Measurements from ENCODE around the gene MSI2.
"Not testable (repeated sequence)": the region's sequence is repeated elsewhere in the genome, so short reads cannot be mapped to it uniquely, and the experiment has no call there.

The MSI2 gene

DNA sequence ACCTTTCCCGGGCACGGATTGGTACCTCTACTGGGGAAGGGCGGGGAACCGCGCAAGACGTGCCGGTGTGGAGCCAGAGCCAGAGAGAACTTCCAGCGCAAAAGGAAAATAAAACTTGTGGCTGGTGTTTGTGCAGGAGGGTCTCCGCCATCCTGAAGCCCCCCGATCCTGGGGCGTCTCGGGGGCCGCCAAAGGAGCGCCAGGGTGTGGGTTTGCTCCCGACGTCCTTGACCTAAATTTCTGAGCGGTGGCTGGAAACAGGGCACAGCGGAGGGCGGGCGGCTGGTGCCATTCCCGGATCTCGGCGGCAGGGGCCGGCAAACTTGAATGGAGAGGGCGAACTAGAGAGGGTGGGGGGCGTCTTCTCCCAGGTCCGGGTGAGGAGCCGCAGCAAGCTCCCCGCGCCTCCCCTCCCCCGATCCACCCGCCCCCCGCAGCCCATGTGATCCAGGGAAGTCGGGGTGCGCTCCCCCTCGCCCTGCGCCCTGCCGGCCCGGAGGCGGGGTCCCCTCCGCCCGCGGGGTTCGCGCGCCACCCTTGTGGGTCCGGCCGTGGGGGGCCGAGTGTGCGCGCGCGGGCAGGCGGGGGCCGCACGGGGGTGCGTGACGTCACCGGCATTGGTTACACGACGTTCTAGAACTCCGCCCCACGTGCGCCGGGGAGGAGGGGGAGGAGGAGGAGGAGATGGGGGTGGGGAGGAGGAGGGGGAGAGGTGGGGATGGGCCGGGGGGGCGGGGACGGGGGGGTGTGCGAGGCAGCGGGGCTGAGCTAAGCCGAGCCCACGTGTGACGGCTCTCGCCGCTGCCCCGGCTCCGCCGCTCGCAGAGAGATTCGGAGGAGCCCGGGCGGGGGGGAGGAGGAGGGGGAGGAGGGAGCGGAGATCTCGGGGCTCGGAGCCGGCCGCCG is at the start of gene MSI2:
Gene MSI2, plus strand, starts transcription at position 748 of the 906 bp plus-strand sequence. CDS start 220 bp downstream, outside the sequence.
- DNase-seq (ENCODE audit: low read depth): peak; percentile 93

- no peak for DNase-seq (ENCODE audit: low read depth)
Measured at GRCh38 chr17:57206928-57207327, 49.4 kb upstream of the MSI2 start.

- DNase-seq (ENCODE audit: low read depth): no peak
Measured at GRCh38 chr17:57207396-57207795, 48.9 kb upstream of the MSI2 start.

GRCh38 chr17:57210224-57210553 is 46.1 kb upstream of the MSI2 start:
- DNase-seq (ENCODE audit: low read depth): no peak

GRCh38 chr17:57210972-57211411 is 45.3 kb upstream of the MSI2 start:
- DNase-seq (ENCODE audit: low read depth): no peak

- DNase-seq (ENCODE audit: low read depth): no peak
Measured at GRCh38 chr17:57211543-57211942, 44.8 kb upstream of the MSI2 start.

DNA sequence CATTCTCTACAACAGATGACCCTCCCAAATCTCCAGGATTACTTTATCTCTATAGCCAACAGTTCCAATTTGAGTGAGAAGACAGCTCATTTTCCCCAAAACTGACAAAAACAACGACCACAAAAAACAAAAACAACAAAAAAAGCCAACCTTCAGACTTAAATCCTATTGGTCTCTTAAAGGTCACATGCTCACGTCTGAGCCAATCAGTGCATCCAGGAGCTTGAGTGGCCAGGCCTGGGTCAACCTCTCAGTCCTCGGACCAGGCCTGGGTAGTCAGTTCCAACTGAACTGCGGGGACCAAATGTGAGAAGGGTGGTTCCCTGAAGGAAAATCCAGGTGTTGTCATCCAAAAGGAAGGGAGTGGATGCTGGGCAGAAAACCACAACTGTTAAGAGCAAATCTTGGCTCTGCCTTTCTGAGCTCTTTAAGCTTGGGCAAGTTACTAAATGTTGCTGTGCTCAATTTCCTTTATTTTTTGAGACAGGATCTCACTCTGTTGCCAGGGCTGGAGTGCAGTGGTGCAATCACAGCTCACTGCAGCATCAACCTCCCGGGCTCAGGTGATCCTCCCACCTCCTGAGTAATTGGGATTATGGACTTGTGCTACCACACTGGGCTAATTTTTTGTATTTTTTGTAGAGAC is 43.0 kb upstream of the MSI2 start:
- DNase-seq (ENCODE audit: low read depth): no peak

DNA sequence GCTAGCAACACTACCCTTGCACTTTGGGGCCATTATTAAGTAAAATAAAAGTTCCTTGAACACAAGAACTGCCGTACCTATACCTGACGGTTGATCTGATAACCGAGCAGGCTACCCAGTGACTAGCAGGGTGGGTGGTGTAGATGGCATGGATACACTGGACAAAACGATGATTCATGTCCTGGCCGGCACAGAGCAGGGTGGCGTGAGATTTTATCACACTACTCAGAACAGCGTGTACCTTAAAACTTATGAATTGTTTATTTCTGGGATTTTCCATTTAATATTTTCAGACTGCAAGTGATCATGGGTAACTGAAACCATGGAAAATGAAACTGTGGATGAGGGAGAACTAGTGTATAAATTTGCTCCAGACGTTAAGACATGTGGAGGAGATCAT is 41.0 kb upstream of the MSI2 start:
- no peak for DNase-seq (ENCODE audit: low read depth)

GRCh38 chr17:57221366-57222350 is 34.7 kb upstream of the MSI2 start:
- DNase-seq (ENCODE audit: low read depth): no peak

GRCh38 chr17:57222422-57222821 is 33.9 kb upstream of the MSI2 start:
- not testable (repeated sequence) for DNase-seq (ENCODE audit: low read depth)

DNA sequence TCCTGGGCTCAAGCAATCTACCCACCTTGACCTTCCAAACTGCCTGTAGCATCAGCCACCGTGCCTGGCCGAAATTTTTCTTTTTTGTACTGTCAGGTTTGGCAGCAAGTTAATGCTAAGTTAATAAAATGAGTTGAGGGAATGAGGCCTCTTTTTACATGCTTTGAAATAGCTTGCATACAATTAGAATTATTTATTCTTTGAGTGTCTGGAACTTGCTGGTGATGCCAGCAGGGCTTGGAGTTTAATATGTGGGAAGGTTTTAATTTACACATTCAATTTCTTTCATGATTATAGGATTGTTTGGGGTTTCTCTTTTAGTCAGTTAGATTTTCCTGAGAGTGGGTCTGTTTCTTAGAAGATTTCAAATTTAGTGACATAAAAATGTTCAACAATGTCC is 31.2 kb upstream of the MSI2 start:
- no peak for DNase-seq (ENCODE audit: low read depth)

GRCh38 chr17:57226793-57227192 is 29.5 kb upstream of the MSI2 start:
- no peak for DNase-seq (ENCODE audit: low read depth)

DNA sequence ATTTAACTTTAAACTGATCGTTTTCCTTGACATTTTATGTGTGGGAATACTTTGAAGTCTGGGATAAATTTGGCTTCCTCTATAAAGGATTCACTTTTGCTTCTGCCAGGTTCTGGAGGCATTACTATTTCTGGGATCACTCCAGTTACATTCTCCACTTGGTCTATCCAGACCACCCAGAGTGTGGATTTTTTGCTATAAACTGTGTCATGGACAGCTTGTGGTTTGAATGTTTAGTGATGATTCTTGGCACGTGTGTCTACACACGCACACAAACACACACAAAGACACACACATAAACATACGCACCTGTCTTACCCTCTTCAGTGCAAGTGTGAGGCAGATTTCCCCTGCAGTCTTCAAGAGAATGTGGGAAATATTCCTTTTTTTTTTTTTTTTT is 27.4 kb upstream of the MSI2 start:
- DNase-seq (ENCODE audit: low read depth): no peak

DNA sequence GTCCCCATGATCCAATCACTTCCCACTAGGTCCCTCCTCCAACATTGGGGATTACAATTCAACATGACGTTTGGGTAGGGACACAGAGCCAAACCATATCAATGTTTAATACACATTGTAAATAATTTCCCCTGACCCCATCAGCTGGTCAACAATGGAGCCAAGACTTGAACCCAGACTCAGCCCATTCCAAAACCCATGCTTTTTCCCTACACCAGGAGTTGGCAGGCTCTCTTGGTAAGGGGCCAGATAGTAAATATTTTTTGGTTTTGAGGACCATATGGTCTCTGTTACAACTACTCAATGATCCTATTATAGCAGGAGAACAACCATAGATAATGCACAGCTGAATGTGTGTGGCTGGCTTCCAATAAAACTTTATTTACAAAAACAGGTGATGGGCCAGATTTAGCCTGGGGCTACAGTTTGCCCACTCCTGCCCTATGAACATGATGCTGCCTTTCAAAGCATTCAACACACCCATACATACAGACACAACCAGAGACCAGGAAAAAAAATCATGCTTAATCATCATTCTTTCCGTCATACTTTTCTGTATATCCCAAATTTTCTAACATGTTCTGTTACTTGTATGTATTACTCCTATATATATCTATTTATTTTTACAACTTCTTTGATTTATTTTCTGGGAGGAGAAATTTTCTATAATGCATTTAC is 22.1 kb upstream of the MSI2 start:
- DNase-seq (ENCODE audit: low read depth): no peak

DNA sequence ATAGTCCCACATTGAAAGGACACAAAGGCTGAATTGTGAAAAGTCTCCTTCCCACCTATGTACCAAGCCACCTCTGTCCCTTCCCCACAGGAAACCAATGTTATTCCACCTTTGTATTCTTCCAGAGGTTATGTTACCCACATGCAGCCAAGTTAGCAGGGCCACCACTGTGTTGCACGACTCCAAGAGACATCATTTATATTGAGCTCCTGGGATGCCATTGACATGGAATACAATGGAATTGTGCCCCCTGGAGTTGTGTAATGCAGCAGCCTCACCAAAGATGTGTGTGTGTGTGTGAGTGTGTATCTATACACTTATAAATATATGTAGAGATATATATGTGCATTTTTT is 21.6 kb upstream of the MSI2 start:
- no peak for DNase-seq (ENCODE audit: low read depth)

GRCh38 chr17:57235124-57235523 is 21.2 kb upstream of the MSI2 start:
- DNase-seq (ENCODE audit: low read depth): no peak

- no peak for DNase-seq (ENCODE audit: low read depth)
Measured at GRCh38 chr17:57236686-57237299, 19.5 kb upstream of the MSI2 start.

GRCh38 chr17:57240648-57241047 is 15.7 kb upstream of the MSI2 start:
- DNase-seq (ENCODE audit: low read depth): no peak

DNA sequence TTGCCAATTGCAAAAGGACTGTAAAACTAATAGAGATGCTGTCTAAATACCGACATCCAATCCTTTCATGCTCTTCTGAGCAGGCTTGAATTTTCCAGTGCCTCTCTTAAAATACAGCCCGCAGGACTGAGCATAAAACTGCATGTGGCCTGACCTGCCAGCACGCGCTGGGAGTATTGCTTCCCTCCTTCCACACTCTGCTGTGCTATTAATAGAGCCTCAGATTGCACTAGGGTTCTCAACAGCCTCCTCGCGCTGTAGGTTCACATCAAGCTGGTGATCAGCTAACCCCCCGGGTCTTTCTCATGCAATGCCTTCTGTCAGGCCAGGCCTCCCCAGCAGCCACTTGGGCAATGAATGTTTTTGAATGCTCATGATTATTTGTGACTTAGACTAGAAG is 14.2 kb upstream of the MSI2 start:
- DNase-seq (ENCODE audit: low read depth): no peak

GRCh38 chr17:57243171-57243622 is 13.1 kb upstream of the MSI2 start:
- peak; percentile 62 for DNase-seq (ENCODE audit: low read depth)

DNA sequence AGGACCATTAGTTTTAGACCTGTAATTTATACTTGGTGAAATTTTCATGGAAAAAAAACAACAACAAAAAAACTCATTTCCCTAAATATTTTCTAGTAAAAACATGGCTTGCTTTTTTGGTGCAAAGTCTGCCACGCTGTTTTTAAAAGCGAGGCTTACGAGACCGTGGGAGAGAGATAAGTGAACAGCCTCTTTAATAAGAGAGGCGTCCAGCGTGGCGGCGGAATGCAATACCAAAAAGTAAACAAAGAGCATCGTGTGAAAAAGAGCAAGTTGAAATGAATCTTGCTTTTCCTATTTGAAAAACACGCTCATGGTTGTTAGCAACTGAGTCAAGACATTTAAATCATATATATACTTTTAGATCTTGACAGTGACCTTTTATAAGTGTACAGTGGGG is 10.5 kb upstream of the MSI2 start:
- DNase-seq (ENCODE audit: low read depth): no peak

All from stimulated activated CD4-positive, alpha-beta T cell treated with anti-CD3 and anti-CD28 coated beads, Interleukin-2, amount 100 ng/mL, for 4 hours (primary cell).